KBM-7 (cell line): ENCODE results near the gene MACROH2A2.
"Not testable (repeated sequence)": the region's sequence is repeated elsewhere in the genome, so short reads cannot be mapped to it uniquely, and the experiment has no call there.

ENCODE experiments used
- DNase-seq: peaks from one replicate; pipeline ENCODE4 v3.0.0-alpha.2; 2015
- in situ Hi-C: fragments of 300-500 bp; cut with MboI; formaldehyde crosslinking; loops from 2 replicates; pipeline ENCODE4 v1.14.3; 2020; ENCODE audit warnings: low sequenced_read_pairs, low pct_unique_long_range_greater_than_20kb, mixed read lengths

Gene MACROH2A2

GRCh38 chr10:70052462-70053217 lies at the start of gene MACROH2A2:
Gene MACROH2A2 (plus strand): TSS chr10:70052846. CDS start chr10:70075659, 22,813 bp downstream.
- in situ Hi-C loops: no loop called here
- no peak for DNase-seq

DNA sequence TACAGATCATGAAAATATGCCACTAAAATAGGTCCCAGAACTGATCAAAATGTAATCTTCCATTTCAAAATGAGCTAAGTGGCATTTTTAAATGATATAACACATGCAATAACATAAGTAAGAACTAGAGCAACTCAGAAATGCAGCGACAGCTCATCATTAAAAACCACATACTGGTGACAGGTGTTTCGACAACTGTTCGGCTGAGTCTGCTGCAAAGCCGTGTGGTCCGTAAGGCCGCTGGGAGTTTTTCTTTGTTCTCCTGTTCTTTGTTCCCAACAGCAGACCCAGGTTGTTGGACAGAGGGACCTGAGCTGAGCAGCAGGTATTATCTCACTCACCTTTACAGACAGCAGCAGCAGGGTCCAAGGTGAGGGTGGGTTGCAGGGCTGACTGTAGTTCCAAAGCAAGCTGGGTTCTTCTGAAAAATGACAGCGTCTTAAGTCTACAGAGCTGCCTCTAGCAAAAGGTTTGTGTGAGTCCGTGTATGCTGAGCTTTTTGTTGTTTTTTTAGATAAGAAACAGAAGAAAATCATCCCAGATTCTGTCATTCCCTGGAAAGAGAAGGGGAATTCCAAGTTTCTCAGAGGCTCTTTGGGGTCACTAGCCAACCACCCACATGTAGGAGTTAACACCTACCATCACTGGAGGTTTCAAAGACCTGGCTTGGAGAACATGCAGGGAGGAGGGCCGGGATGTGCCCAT lies 45.4 kb upstream of the MACROH2A2 start:
- in situ Hi-C loops: no loop called here
- DNase-seq: no peak

DNA sequence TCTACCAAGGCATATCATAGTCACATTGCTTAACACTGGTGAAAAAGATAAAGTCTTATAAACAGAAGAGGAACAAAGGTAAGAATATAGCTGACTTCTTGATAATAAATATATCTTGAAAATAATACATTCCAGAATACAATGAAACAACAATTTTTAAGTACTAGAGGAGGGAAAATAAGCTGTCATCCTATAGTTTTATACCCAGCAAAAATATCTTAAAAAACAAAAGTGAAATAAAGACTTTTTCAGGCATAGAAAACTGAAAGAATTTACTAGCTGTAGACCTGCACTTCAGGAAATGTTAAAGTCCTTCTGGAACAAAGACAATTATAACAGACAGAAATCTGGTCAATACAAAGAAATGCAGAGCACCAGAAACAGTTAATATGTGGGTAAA lies 21.4 kb upstream of the MACROH2A2 start:
- DNase-seq: no peak
- in situ Hi-C loops: no loop called here

DNA sequence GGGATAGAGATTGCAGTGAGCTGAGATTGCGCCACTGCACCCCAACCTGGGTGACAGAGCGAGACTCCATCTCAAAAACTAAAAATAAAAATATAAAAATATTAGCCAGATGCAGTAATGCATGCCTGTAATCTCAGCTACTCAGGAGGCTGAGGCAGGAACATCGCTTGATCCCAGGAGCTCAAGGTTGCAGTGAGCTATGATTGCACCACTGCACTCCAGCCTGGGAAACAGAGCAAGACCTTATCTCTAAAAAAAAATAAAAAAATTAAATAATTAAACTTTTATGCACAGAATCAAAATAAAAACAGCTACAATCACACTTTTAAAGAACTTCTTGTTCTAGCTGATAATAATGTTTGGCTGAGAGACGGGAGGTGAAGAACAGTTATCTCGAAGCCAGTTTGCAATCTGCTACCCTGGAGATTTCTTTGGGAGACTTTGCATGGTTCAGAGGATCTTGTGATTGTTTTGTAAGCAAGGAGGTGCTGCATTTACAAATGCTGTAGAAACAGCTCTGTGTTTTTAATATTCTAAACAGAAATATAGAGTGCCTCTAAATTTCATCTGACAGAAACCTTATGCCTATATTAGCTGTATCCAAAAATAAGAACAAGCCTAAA lies 19.9 kb upstream of the MACROH2A2 start:
- no peak for DNase-seq
- in situ Hi-C loops: no loop called here

DNA sequence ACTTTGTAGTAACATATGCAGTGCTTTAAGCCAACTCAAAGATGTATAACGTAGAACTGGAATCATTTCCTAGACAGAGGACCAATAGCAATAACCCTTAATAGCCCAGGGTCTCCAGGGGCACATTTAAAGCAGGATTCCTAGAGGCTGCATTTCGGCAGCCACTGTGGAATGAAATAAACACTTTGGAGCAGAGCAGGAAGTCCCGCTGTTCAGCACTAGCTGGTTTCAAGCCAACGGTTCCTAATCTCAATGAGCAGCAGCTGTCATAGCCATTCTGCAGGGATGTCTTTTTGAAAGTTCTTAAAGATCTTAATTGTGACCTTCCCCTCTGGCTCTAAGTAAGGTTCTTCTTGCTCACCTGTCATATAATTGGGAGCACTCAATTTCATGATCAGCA lies 18.4 kb upstream of the MACROH2A2 start:
- in situ Hi-C loops: no loop called here
- no peak for DNase-seq

DNA sequence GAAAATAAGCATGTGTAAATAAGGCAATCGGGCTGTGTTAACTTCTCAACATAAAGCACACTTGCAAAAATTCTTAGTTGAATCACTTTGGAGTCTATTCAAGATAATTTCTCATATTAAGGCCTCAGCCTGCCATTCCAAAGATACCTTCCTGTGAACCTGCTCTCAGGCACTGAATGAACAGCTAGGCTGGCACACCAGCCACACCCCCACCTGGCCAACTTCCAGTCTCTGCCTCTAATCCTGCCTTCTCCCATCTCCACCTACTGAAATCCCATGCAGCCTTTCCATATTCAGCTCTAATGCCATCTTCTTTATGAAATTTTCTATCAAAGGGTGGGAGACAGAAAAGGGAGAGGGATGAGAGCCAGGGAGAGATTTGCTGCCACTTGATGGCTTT lies 17.1 kb upstream of the MACROH2A2 start:
- in situ Hi-C loops: no loop called here
- no peak for DNase-seq

DNA sequence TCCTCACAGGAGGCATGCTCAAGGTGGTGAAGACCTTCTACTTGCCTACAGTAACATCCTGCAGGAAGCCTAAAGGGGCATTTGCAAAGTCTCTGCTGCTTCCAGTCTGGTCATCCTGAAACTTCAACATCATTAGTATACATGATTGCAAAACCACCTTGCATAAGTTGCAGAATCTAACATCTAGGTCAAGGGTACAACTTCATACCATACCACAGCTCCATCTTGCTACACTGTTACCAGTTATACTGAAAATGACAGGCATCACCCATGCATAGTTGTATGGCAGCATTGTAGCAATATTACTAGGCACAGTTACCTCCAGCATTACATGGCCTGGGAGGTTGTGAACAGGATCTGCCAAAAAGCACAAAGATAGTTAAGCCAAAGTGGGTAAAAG lies 13.7 kb upstream of the MACROH2A2 start:
- DNase-seq: no peak
- in situ Hi-C loops: no loop called here

- in situ Hi-C loops: no loop called here
- DNase-seq: no peak
Observed at GRCh38 chr10:70041016-70041415, 11.6 kb upstream of the MACROH2A2 start.

- DNase-seq, in situ Hi-C loops: not testable (repeated sequence)
Observed at GRCh38 chr10:70041739-70042138, 10.9 kb upstream of the MACROH2A2 start.

DNA sequence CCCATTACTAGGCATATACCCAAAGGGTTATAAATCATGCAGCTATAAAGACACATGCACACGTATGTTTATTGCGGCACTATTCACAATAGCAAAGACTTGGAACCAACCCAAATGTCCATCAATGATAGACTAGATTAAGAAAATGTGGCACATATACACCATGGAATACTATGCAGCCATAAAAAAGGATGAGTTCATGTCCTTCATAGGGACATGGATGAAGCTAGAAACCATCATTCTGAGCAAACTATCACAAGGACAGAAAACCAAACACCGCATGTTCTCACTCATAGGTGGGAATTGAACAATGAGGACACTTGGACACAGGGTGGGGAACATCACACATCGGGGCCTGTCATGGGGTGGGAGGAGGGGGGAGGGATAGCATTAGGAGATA lies 5.6 kb upstream of the MACROH2A2 start:
- in situ Hi-C loops, DNase-seq: not testable (repeated sequence)

- DNase-seq: no peak
- in situ Hi-C loops: no loop called here
Observed at GRCh38 chr10:70048030-70048723, 4.5 kb upstream of the MACROH2A2 start.

DNA sequence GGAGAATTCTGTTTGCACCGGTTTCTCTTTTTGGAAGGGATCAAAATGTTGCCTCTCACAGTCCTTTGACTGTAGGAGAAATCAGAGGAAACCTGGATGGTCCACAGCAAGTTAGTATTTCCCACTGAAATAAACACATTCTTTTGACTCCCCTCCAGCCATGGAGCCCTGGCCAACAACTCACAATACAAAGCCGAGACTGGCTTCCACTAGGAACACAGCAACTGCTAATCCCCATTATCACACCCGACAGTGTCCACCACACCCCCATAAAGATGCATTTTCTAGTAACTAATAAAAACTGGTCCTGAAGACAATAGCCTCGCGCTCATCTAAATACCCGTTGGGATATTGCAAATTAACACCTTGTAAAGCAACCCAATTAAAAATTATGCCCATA lies 798 bp upstream of the MACROH2A2 start:
- in situ Hi-C loops: no loop called here

DNA sequence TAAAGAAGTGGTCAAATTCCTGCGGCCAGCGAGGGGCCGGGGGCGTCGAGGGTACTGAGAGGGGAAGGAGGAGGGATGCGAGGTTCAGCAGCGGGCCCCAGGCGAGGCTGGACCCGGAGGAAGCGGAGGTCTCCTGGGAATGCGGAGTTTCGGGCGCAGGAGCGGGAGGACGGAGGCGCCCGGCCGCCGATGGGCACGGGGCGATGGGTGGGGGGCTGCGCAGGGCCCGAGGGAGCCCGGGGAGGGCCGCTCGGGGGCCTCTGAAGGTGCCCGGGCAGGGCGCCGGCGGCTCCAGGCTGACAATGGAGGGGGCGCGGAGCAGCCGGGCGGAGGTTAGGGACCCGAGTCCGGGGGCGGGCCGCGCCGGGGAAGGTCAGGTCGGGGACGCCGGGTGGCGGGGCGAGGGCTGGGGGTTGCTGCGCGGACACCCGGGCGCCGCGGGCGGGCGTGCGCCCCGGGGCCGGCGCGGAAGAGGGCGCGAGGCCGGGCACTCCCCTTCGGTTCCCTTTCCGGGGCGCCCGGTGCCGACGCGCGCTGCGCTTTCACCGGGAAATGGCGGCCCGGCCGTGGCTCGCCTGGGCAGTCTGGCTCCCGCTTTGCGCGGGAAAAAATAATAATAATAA lies 683 bp downstream of the MACROH2A2 start:
- no peak for DNase-seq

More for the DNA sequence above, 798 bp upstream of the MACROH2A2 start:
- DNase-seq: no peak

DNA sequence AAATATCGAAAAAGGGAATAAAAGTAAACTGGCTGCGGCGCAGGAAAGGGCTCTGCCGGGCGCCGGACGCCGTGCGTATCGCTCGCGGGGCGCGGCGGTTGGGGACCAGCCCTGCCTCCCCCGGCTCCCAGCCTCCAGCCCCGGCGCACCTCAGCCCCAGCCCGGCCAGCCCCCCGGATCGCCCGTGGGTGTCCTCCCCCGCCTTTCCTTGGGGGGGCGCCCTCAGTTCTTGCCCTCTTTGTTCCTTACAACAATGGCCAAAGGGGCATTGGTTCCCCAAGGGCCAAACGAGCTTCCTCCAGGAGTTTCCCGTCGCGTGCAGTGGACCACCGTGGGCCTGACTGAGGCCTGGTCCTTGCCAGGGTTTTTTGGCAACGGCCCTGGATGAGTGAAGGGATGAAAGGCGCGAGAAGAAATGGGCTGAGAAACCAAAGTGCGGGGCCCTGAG lies 1.2 kb downstream of the MACROH2A2 start:
- in situ Hi-C loops: no loop called here
- DNase-seq: no peak

More for the DNA sequence above, 683 bp downstream of the MACROH2A2 start:
- in situ Hi-C loops: no loop called here

- no peak for DNase-seq
- in situ Hi-C loops: no loop called here
Observed at GRCh38 chr10:70054902-70055301, 2.3 kb downstream of the MACROH2A2 start.

GRCh38 chr10:70055550-70055949 lies 2.9 kb downstream of the MACROH2A2 start:
- in situ Hi-C loops: no loop called here
- no peak for DNase-seq

DNA sequence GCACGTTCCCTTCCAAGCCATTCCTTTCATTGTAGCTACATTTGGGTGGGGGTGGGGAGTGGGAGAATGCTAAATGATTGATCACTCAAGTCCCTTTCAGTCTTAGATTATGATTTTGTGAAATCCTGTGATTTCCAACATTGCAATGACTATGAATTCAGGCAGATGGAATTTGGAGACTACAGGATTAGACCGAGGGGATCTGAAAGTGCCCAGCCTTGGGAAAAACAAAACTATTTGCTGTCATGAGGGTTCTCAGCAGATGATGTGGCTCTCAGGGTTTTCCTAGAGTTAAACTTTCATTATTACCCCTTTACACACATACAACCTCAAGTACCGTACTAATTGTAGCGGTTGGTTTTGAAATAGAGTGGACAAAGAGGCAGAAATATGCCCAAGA lies 4.7 kb downstream of the MACROH2A2 start:
- no peak for DNase-seq
- in situ Hi-C loops: no loop called here

GRCh38 chr10:70060389-70060788 lies 7.7 kb downstream of the MACROH2A2 start:
- no peak for DNase-seq
- in situ Hi-C loops: no loop called here

DNA sequence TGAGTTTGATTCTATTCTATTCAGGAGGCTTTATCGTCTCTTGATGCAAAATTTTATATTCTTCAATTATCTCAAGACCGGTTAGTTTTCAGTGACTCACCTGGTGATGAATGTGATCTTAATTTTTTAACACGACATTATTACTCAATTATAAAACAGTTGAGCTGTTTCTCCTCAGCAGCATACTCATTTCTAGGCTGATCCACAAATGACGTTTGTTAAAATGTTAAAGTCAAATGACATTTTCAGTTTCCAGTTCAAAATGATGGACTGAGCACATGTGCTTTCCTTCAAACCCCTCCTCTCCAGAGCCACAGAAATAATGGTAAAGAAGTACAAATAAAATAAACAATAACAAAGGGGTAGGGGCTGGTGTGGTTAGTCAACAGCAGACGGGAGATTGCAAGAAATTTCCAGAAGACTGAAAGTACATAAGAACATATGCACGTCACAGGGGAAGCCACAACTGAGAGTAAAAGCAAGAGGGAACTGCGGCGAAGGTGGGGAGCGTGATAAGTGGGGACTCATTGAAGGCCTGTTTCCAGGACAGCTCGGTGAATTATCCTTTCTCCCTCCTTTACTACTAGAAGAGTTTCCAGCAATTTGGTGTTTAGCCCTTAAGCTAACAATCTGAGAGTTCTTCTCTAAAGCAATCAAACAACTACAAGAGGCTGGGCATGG lies 10.9 kb downstream of the MACROH2A2 start:
- in situ Hi-C loops: no loop called here
- no peak for DNase-seq
